NCI-H446 treated with DMSO at 0.1 percent for 48 hours (cell line): ENCODE measurements around the gene LHX2.

Experiments used
- DNase-seq: peaks from one replicate; lab custom pipeline; 2025; lab: John Stamatoyannopoulos, UW

LHX2 gene

GRCh38 chr9:124014211-124014955 is 2.8 kb downstream of the LHX2 start:
- DNase-seq = no peak

GRCh38 chr9:124014956-124015660 is 3.5 kb downstream of the LHX2 start:
- no peak for DNase-seq

GRCh38 chr9:124015661-124016131 is 4.1 kb downstream of the LHX2 start:
- no peak for DNase-seq

GRCh38 chr9:124016175-124017050 is 4.8 kb downstream of the LHX2 start:
- no peak for DNase-seq

DNA sequence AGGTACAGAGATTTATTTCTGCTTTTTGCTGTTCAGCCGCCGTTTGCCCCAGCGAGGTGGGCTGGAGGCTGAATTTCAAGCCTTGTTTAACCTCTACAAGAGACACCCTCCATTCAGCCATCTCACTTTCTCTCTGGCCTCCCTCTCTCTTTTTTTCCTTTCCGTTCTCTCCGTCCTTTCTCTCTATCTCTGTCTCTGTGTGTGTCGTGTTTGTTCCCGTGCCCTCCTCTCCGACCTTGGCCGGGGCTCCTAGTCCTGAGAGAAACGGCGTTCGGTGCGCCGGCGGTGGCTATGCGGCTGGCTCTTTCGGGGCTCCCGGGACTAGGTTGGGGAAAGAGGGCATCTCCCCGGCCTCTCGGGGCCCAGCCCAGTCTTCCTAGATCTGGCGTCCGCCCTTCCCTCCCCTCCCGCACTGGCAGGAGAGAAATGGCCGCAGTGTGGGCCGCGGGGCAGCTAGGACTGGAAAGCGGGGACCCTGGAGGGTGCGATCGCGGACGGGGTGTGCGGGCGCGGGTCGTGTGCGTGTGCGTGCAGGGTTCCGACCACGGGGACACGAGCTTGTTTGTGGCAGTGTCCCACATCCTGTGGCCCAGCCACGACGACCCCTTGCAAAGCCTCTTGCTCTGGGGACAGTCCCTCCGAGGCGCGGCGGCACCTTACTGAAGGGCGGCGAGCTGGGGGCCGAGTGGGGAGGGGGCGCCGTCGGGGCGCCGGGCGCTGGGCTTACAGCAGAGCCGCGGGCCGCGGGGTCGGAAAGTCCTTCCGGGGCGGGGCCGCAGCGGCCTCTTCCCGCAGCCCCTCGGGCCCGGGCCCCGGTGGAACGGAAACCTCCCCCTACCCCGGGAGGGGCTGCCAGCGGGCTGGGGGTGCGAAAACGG is 5.7 kb downstream of the LHX2 start:
- DNase-seq = no peak

DNA sequence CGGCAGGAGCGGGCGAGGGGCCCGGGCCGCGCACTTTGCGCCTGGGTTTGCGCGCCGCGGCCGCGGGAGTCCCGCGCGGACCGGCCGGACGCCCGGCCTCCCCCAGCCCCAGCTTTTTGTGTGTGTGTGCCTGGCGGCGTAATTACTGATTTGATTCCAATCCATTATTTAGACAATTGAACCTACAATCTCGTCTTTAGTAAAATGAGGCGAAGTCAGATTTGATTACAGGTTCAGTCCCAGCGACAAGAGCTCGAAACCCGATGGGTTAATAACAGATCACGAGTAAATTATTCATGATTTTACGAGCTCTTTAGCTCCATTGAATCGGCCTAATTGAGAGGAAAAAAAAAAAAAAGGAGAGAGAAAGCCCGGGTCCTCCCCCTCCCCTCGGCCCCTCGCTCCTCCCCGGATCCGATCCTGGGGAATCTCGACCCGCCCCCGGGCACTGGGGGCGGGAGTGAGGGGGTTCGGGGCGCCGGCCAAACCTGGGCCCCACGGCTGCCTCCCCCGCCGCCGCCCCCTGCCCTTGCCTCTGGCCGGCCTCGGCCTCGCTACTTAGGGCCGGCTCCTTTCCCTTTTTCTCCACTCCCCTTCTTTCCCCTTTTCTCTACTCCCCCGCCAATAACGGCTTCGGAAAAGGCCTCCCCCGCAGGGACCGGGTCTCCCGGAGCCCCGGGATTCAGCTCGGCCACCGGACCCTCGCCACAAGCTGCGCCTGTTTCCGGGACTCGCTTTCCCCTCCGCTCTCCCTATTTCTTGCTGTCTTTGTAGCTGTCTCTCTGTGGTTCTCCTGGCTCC is 6.6 kb downstream of the LHX2 start:
- DNase-seq = no peak

- DNase-seq = no peak
Observed at GRCh38 chr9:124018730-124019697, 7.4 kb downstream of the LHX2 start.

DNA sequence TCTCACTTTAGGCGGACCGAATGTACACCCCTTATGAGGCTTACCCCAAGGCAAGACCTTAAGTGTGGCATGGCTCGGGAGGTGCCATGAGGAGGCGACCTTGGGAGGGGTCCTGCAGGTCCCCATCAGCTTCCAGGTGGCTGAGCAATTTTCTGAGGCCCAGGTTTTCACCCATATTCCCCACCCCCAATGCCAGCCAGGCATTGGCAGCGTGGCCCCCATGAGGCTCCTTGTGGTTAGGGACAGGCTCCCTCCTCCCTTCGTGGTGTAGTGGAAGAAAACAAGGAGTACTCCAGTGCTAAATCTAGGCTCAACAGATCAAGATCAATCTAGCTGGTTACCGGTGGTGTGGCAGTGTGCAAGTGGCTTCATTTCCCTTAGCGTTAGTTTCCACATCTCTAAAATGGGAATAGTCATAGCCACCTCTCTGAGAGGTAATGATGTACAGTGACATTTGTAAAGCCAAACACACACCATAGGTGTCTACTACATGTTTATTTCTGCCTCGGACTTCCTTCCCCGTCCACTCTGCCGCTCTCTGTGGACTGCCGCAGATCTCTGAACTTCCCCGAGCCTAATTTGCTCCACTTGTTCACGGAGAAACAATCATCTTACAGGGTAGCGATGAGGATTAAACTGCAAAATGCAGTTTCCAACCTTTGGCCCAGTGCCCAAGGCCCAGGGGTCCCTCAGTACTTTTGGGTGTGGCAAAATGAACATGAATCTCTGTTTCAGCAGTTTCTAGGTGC is 8.4 kb downstream of the LHX2 start:
- DNase-seq = no peak

- DNase-seq = no peak
Observed at GRCh38 chr9:124020520-124021384, 9.2 kb downstream of the LHX2 start.

GRCh38 chr9:124021385-124021769 is 9.8 kb downstream of the LHX2 start:
- DNase-seq = no peak

DNA sequence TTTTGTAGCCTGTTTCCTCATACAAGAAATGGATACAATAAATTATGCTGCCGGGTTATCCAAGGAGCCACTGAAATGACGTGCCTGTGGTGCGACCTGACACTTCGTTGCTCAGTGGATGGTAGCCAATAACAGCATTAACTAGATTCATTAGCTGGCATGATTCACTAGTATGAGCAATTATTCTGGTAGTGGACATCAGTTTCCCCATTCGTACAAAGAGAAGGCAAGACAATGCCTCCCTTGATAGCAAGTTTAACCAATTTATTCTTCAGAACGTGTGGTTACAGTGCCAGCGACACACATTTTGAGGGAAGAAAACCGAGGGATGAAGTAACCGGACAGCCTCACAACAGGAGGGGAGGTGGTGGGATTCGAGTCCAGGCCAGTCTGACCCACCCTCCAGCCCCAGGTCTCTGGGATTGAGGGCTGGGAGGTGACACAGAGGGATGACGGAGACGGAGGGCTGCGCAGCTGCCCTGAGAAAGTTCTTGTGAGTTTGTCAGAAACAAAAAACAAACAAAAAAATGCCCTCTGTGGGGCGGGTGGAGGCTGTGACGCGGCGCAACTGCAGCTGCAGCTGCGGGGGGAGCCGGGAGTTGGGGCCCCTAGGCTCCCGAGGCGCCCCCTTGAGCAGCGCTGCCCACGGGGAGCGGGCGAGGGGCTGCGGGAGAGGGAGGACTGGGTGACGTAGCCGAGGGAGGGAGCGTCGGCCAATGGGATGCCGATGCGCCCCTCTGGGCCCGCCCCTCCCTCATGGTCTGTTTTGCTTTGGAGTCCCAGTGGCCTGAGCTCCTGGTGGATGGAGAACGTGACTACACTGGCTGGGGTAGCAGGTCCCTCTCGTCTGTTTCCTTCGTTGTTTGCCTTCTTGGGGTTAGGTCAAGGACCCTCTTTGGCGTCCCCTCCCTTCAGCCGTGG is 10.9 kb downstream of the LHX2 start:
- no peak for DNase-seq

DNA sequence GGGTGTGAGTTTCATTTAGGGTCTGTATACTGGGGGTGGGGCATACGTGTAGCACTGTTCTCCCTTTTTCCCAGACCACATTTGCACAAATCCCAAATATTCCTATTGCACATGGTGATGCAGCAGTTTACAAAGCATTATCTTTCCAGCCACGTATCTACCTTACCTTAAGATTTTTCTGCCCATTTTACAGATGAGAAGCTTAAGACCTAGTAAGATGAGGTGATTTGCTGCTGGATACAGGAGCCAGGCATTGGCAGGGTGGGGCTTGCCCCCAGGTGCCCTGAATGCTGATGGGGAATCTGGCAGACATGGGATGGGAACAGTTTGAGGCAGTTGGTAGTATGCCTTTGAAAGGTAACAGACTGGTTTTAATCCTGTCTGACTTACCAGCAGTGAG is 12.5 kb downstream of the LHX2 start:
- no peak for DNase-seq

- DNase-seq = no peak
Observed at GRCh38 chr9:124029617-124030016, 18.0 kb downstream of the LHX2 start.

- no peak for DNase-seq
Observed at GRCh38 chr9:124030969-124031451, 19.4 kb downstream of the LHX2 start.

DNA sequence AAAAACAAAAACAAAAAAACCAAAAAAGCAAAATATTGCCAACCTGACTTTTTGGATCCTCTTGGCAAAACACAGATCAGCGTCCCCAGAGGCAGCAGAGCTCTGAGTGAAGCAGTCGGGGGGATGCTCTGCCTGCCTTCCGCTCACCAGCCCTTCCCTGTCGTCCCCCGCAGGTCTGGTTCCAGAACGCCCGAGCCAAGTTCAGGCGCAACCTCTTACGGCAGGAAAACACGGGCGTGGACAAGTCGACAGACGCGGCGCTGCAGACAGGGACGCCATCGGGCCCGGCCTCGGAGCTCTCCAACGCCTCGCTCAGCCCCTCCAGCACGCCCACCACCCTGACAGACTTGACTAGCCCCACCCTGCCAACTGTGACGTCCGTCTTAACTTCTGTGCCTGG is 20.7 kb downstream of the LHX2 start:
- DNase-seq = no peak

GRCh38 chr9:124033348-124033747 is 21.8 kb downstream of the LHX2 start:
- no peak for DNase-seq

GRCh38 chr9:124033967-124034366 is 22.4 kb downstream of the LHX2 start:
- DNase-seq = no peak
